HepG2 (cell line): ENCODE data around the gene BEGAIN. TPM values are rescaled to one million over a fixed set of nuclear protein-coding genes. Genes with fewer than 3 reads are reported as not detected.

Source experiments
- NFKB2 ChIP-seq: sonication (generic); formaldehyde crosslinking; IDR thresholded peaks from 2 replicates; pipeline ENCODE4 v1.4.0; 2020; ENCODE audit warnings: missing genetic modification reagents, borderline replicate concordance
- PHF8 ChIP-seq: sonication (generic); formaldehyde crosslinking; IDR thresholded peaks from 2 replicates; pipeline ENCODE4 v1.5.0; 2020; ENCODE audit warnings: missing genetic modification reagents
- SUZ12 ChIP-seq: fragments of 150-350 bp; IDR thresholded peaks from 2 replicates; pipeline ENCODE4 v1.6.1; 2014; ENCODE audit warnings: low read depth, low read length
- ZNF160 ChIP-seq: sonication (generic); formaldehyde crosslinking; IDR thresholded peaks from 2 replicates; pipeline ENCODE4 v1.8.0; 2022; ENCODE audit warnings: mild to moderate bottlenecking, inconsistent platforms, missing genetic modification reagents
- ZNF543 ChIP-seq: sonication (generic); formaldehyde crosslinking; IDR thresholded peaks from 2 replicates; pipeline ENCODE4 v1.4.0; 2020; ENCODE audit warnings: mild to moderate bottlenecking, missing genetic modification reagents
- polyA plus RNA-seq, 8 experiments: library from polyadenylated mRNA; depleted of rRNA in 3 of 8; stranded (reverse) in 7 of 8; unstranded in 1 of 8; fragments of >200 nt; fragmentation: Illumina TruSeq in 4 of 8; extraction: Trizol in 4 of 8; gene quantifications; 2 replicates each; pipeline versions ENCODE4 v1.2.1 to v1.2.3, GENCODE V29; 2011 to 2016; ENCODE audit warnings: low read depth in 4 of 8, missing spikeins in 1 of 8, mixed read lengths in 1 of 8; ENCODE audit not compliant: insufficient read depth in 1 of 8
- total RNA-seq, 5 experiments: library from RNA; depleted of rRNA; stranded (reverse); fragments of >200 nt; fragmentation: Illumina TruSeq; extraction: Trizol; gene quantifications; 2 replicates each; pipeline ENCODE4 v1.2.3, GENCODE V29; 2016; ENCODE audit warnings: low read depth in 1 of 5
- TF ChIP-seq, protein P1 (sequence below), 2 experiments: fragments of 450-650 bp in 1 of 2; sonication (generic) in 1 of 2; formaldehyde crosslinking in 1 of 2; IDR thresholded peaks; 2 replicates each; pipeline versions ENCODE4 v1.6.1 to v1.8.0; 2016 to 2022; ENCODE audit warnings: antibody characterized with exemption in 1 of 2, mild to moderate bottlenecking in 1 of 2, missing genetic modification reagents in 1 of 2

BEGAIN gene
- total and polyA plus RNA-seq, 2 of the 13 experiments (the other 11 are each of a cell fraction or from before 2014, with no cell fraction given): not detected

DNA sequence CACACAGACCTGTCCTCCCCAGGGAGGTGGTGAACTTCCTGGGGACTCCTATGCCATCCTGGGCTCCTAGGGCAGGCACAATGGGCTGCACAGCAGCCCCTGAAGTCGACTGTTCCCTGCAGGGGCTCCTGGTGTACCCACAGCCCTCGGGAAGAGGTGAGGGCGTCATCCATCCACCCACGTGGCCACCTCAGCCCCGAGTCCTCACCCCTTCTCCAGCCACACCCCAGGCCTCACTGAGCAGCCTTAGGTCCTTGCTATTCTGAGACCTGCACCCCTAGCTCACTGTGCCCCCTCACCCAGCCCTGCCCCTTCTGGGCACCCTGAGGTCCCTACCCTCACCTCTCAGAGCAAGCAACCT lies 38.9 kb downstream of the BEGAIN start (continued):
- TF ChIP-seq, protein P1, sequence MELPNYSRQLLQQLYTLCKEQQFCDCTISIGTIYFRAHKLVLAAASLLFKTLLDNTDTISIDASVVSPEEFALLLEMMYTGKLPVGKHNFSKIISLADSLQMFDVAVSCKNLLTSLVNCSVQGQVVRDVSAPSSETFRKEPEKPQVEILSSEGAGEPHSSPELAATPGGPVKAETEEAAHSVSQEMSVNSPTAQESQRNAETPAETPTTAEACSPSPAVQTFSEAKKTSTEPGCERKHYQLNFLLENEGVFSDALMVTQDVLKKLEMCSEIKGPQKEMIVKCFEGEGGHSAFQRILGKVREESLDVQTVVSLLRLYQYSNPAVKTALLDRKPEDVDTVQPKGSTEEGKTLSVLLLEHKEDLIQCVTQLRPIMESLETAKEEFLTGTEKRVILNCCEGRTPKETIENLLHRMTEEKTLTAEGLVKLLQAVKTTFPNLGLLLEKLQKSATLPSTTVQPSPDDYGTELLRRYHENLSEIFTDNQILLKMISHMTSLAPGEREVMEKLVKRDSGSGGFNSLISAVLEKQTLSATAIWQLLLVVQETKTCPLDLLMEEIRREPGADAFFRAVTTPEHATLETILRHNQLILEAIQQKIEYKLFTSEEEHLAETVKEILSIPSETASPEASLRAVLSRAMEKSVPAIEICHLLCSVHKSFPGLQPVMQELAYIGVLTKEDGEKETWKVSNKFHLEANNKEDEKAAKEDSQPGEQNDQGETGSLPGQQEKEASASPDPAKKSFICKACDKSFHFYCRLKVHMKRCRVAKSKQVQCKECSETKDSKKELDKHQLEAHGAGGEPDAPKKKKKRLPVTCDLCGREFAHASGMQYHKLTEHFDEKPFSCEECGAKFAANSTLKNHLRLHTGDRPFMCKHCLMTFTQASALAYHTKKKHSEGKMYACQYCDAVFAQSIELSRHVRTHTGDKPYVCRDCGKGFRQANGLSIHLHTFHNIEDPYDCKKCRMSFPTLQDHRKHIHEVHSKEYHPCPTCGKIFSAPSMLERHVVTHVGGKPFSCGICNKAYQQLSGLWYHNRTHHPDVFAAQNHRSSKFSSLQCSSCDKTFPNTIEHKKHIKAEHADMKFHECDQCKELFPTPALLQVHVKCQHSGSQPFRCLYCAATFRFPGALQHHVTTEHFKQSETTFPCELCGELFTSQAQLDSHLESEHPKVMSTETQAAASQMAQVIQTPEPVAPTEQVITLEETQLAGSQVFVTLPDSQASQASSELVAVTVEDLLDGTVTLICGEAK (IDR thresholded peaks at IDR 0.05): no peak
- TF ChIP-seq, protein P1 (CRISPR knock-in tag; IDR thresholded peaks at IDR 0.05): no peak
- TF ChIP-seq PHF8 (CRISPR knock-in tag) (no peak), ZNF160 (no peak), NFKB2 (CRISPR knock-in tag) (no peak), ZNF543 (no peak), SUZ12 (no peak)
